Measurements from ENCODE around the gene GPR153.

DNA sequence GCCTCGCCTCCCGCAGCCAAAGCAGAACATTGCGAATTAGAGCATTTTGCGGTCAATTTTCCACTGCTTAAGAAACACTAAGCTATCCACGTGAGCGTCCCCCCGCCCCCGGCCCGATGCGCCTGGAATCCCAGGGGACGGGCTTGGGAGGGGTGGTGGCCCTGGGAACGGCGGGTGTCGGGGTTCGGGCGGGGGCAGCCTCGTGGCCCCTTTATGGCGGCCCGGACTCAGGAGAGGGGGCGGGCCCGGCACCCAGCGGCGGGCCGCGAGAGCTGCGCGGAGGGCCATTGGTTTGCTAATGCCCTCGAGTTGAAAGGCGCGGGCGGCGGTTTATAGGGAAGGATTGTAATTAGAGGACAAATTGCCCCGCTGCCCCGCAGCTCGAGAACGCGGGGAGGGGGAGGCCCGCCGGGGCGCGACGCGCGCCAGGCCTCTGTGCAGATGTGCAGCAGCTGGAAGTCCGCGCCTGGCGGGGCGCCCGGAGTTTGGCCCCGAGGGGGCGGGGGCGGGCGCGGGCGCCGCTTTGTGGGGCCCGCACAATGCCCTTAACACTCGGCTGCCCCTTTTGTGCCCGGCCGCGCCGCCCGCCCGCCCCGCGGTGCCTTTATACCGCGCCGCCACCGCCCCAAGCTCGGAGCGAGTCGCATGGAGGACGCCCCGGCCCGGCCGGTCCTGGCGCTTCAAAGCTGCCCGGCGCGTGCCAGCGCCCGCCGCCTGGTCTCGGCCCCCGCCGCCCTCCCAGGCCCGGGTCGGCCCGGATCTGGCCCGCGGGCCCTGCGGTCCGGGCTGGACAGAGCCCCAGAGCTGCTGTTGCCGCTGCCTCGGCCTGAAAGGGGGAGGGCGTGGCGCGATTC, 18.8 kb downstream of the GPR153 start:
- TF ChIP-seq, protein P1, sequence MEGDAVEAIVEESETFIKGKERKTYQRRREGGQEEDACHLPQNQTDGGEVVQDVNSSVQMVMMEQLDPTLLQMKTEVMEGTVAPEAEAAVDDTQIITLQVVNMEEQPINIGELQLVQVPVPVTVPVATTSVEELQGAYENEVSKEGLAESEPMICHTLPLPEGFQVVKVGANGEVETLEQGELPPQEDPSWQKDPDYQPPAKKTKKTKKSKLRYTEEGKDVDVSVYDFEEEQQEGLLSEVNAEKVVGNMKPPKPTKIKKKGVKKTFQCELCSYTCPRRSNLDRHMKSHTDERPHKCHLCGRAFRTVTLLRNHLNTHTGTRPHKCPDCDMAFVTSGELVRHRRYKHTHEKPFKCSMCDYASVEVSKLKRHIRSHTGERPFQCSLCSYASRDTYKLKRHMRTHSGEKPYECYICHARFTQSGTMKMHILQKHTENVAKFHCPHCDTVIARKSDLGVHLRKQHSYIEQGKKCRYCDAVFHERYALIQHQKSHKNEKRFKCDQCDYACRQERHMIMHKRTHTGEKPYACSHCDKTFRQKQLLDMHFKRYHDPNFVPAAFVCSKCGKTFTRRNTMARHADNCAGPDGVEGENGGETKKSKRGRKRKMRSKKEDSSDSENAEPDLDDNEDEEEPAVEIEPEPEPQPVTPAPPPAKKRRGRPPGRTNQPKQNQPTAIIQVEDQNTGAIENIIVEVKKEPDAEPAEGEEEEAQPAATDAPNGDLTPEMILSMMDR (IDR thresholded peaks at IDR 0.05): no peak
- peak; percentile 52 for TF ChIP-seq EZH2 (IDR thresholded peaks at IDR 0.05)
- no peak for TF ChIP-seq EZH2phosphoT487 (IDR thresholded peaks at IDR 0.05)

Measured in neural progenitor cell (in vitro differentiated cells).